Measurements from ENCODE around the gene FANCM.

FANCM gene

GRCh38 chr14:45181329-45181728 is 45.6 kb downstream of the FANCM start:
- no peak for TF ChIP-seq CTCF (IDR thresholded peaks at IDR 0.05; ENCODE audit: low read depth, low read length)
- no peak for DNase-seq (ENCODE audit: extremely low read depth, low read depth)

GRCh38 chr14:45181806-45182205 is 46.1 kb downstream of the FANCM start:
- TF ChIP-seq CTCF (IDR thresholded peaks at IDR 0.05; ENCODE audit: low read depth, low read length) = no peak
- DNase-seq (ENCODE audit: extremely low read depth, low read depth) = no peak

GRCh38 chr14:45185100-45185814 is 49.5 kb downstream of the FANCM start:
- DNase-seq (ENCODE audit: extremely low read depth, low read depth) = no peak
- no peak for TF ChIP-seq CTCF (IDR thresholded peaks at IDR 0.05; ENCODE audit: low read depth, low read length)

- DNase-seq (ENCODE audit: extremely low read depth, low read depth) = no peak
Measured at GRCh38 chr14:45194964-45195363, 59.2 kb downstream of the FANCM start.

GRCh38 chr14:45198551-45198950 is 62.8 kb downstream of the FANCM start:
- DNase-seq (ENCODE audit: extremely low read depth, low read depth) = no peak
- TF ChIP-seq CTCF (IDR thresholded peaks at IDR 0.05; ENCODE audit: low read depth, low read length) = no peak

More at GRCh38 chr14:45194964-45195363, 59.2 kb downstream of the FANCM start:
- no peak for TF ChIP-seq CTCF (IDR thresholded peaks at IDR 0.05; ENCODE audit: low read depth, low read length)

GRCh38 chr14:45199230-45199629 is 63.5 kb downstream of the FANCM start:
- no peak for TF ChIP-seq CTCF (IDR thresholded peaks at IDR 0.05; ENCODE audit: low read depth, low read length)
- peak; percentile 5 for DNase-seq (ENCODE audit: extremely low read depth, low read depth)

GRCh38 chr14:45201905-45202304 is 66.2 kb downstream of the FANCM start:
- TF ChIP-seq CTCF (IDR thresholded peaks at IDR 0.05; ENCODE audit: low read depth, low read length) = peak; percentile 4; the same call in 1 of the 2 replicates
- DNase-seq (ENCODE audit: extremely low read depth, low read depth) = no peak

All from AG09319 (cell line).